Measurements from ENCODE around the gene FNBP1.
"Not testable (repeated sequence)": the region's sequence is repeated elsewhere in the genome, so short reads cannot be mapped to it uniquely, and the experiment has no call there.

The FNBP1 gene

DNA sequence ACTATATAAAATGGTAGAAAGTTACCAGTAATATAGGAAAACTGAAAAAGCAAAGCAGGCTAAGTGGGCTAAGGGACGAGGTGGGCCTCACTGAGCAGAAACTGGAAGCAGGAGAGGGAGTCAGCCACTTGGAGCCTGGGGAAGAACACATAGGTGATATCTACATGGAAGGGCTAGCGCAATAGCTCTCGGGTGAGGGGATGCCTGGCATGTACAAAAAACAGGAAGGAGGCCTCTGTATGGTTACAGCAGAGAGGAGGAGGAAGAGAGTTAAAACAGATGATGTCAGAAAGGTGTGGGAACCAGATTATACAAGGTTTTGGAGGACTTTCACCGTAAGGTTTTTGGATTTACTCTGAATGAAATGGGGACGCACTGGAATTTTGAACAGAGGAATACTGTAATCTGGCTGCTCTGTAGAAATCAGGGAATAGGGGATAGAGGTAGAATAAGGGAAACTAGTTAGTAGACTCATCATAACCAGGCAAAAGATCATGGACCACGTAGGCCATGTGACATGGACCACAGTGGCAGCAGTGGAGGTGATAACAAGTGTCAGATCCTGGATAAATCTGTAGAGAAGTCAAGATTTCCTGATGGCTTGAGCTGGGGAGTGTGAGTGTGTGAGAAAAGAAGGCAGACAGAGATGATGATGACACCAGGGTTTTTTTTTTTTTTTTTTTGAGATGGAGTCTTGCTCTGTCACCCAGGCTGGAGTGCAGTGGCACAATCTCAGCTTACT is 52.5 kb downstream of the FNBP1 start:
- DNase-seq (ENCODE audit: low read depth) = no peak
- no peak overlapping the region for H3K4me3 ChIP-seq (ENCODE audit: low read depth, low read length)
- TF ChIP-seq, protein P1, sequence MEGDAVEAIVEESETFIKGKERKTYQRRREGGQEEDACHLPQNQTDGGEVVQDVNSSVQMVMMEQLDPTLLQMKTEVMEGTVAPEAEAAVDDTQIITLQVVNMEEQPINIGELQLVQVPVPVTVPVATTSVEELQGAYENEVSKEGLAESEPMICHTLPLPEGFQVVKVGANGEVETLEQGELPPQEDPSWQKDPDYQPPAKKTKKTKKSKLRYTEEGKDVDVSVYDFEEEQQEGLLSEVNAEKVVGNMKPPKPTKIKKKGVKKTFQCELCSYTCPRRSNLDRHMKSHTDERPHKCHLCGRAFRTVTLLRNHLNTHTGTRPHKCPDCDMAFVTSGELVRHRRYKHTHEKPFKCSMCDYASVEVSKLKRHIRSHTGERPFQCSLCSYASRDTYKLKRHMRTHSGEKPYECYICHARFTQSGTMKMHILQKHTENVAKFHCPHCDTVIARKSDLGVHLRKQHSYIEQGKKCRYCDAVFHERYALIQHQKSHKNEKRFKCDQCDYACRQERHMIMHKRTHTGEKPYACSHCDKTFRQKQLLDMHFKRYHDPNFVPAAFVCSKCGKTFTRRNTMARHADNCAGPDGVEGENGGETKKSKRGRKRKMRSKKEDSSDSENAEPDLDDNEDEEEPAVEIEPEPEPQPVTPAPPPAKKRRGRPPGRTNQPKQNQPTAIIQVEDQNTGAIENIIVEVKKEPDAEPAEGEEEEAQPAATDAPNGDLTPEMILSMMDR (IDR thresholded peaks at IDR 0.05; ENCODE audit: control insufficient read depth, extremely low read depth, insufficient read depth) = no peak

DNA sequence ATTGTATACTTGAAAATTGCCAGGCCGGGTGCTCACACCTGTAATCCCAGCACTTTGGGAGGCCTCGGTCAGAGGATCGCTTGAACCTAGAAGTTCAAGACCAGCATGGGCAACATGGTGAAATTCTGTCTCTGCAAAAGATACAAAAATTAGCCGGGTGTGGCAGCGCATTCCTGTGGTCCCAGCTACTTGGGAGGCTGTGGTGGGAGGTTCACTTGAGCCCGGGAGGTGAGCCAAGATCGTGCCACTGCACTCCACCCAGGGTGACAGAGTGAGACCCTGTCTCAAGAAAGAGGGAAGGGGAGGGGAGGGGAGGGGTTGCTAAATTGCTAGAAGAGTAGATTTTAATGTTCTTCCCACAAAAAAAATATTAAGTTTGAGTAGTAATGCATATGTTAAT is 53.2 kb downstream of the FNBP1 start:
- H3K4me3 ChIP-seq (ENCODE audit: low read depth, low read length) = no peak overlapping the region
- DNase-seq (ENCODE audit: low read depth) = no peak
- TF ChIP-seq, protein P1 (IDR thresholded peaks at IDR 0.05; ENCODE audit: control insufficient read depth, extremely low read depth, insufficient read depth) = no peak

DNA sequence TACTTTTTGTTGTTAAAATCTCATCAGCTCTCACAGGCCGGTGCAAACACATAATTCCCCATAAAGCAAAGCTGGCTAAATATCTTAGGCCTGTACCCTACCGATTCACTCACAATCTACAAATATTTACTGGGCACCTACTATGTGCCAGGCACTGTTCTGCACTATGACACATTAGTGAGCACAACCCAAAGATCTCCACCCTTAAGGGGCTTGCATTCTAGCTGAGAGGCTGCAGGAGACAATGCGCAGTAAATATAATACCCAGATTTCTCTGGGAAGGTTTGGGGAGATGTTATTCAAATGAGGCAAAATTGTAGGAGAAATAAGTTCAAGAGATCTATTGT is 53.7 kb downstream of the FNBP1 start:
- no peak overlapping the region for H3K4me3 ChIP-seq (ENCODE audit: low read depth, low read length)
- TF ChIP-seq, protein P1 (IDR thresholded peaks at IDR 0.05; ENCODE audit: control insufficient read depth, extremely low read depth, insufficient read depth) = no peak
- no peak for DNase-seq (ENCODE audit: low read depth)

DNA sequence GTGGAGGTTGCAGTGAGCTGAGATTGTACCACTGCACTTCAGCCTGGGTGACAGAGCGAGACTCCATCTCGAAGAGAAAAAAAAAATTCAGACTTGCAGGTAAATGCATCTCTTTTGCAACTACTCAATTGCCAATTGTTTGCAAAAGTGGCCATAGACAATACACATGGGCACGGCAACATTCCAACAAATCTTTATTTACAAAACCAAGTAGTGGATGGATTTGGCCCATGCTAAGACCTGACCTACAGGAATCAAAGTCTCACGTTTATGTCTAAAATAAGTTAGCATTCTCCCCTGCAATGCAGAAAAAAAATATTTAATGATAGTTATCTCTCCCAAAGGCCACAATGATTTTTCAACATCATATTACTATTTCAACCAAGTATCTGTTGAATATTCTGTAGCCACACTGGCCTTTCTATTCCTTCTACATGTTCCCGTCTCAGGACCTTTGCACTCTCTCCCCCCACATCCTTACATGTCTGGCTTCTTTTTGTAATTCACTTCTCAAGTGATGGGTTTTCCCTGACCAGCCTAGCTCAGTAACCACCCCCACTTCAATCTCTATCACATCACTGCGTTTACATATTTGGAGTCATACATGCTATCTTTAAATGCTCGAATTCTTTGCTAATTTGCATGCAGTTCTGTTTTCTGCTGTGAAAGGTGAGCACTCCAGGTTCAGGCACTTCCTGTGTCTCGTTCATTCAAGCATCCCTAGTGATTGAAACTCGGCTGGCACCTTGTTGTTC is 54.2 kb downstream of the FNBP1 start:
- no peak for DNase-seq (ENCODE audit: low read depth)
- TF ChIP-seq, protein P1 (IDR thresholded peaks at IDR 0.05; ENCODE audit: control insufficient read depth, extremely low read depth, insufficient read depth) = no peak
- H3K4me3 ChIP-seq (ENCODE audit: low read depth, low read length) = no peak overlapping the region

DNA sequence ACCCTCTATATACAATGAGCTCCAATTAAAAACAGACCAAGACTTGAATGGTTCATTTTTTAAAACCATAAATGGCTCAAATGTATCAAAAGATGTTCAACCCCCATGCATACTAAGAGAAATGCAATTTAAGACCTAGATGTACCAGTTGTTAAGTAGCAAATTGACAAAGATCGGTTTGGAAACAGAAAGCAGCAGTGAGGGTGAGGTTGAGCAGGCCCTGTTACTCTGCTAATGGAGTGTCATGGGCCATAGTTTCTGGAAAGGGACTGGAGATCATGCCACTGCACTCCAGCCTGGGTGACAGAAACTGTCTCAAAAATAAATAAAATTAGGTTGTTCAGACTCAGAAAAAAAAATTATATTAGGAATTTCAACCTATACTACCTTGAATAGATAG is 55.0 kb downstream of the FNBP1 start:
- TF ChIP-seq, protein P1 (IDR thresholded peaks at IDR 0.05; ENCODE audit: control insufficient read depth, extremely low read depth, insufficient read depth) = no peak
- no peak for DNase-seq (ENCODE audit: low read depth)
- H3K4me3 ChIP-seq (ENCODE audit: low read depth, low read length) = no peak overlapping the region

DNA sequence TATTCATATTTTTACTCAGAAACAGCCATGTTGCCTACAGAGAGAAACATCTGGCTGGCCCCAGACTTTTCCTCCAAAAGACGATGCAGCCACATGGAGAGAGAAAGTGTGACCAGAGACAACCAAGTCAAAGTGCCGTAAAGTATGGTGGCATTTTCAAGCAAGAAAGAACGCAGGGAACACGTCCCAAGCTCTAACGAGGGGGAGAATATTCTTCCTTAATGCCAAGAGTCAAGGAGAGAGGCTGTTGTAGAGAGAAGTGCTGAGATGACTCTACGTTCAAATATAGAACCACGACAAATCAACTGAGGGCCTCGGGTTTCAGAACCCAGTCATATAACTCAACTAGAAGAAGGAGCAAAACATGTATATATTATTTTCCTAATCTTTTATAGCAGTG is 55.9 kb downstream of the FNBP1 start:
- TF ChIP-seq, protein P1 (IDR thresholded peaks at IDR 0.05; ENCODE audit: control insufficient read depth, extremely low read depth, insufficient read depth) = no peak
- H3K4me3 ChIP-seq (ENCODE audit: low read depth, low read length) = no peak overlapping the region
- DNase-seq (ENCODE audit: low read depth) = no peak

DNA sequence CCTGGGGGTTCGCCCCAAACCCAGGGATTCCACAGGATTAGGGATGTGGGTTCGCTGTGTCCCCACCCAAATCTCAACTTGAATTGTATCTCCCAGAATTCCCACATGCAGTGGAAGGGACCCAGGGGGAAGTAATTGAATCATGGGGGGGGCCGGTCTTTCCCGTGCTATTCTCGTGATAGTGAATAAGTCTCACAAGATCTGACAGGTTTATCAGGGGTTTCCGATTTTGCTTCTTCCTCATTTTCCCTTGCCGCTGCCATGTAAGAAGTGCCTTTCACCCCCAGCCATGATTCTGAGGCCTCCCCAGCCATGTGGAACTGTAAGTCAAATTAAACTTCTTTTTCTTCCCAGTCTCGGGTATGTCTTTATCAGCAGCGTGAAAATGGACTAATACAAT is 58.4 kb downstream of the FNBP1 start:
- not testable (repeated sequence) for H3K4me3 ChIP-seq (ENCODE audit: low read depth, low read length); DNase-seq (ENCODE audit: low read depth)

All from LNCaP clone FGC (cell line).